HG03457 (cell line): ENCODE measurements around the gene KCNJ6.
"Not testable (repeated sequence)": the region's sequence is repeated elsewhere in the genome, so short reads cannot be mapped to it uniquely, and the experiment has no call there.

Experiments
- ATAC-seq: cut with Tn5 transposase; IDR thresholded peaks from one replicate; pipeline ENCODE4 v1.9.1; 2021; ENCODE audit warnings: moderate number of reproducible peaks; ENCODE audit not compliant: unreplicated experiment

The KCNJ6 gene

GRCh38 chr21:37784591-37785318 lies 131.5 kb downstream of the KCNJ6 start:
- ATAC-seq, result no peak

GRCh38 chr21:37783016-37783415 lies 133.2 kb downstream of the KCNJ6 start:
- no peak for ATAC-seq

DNA sequence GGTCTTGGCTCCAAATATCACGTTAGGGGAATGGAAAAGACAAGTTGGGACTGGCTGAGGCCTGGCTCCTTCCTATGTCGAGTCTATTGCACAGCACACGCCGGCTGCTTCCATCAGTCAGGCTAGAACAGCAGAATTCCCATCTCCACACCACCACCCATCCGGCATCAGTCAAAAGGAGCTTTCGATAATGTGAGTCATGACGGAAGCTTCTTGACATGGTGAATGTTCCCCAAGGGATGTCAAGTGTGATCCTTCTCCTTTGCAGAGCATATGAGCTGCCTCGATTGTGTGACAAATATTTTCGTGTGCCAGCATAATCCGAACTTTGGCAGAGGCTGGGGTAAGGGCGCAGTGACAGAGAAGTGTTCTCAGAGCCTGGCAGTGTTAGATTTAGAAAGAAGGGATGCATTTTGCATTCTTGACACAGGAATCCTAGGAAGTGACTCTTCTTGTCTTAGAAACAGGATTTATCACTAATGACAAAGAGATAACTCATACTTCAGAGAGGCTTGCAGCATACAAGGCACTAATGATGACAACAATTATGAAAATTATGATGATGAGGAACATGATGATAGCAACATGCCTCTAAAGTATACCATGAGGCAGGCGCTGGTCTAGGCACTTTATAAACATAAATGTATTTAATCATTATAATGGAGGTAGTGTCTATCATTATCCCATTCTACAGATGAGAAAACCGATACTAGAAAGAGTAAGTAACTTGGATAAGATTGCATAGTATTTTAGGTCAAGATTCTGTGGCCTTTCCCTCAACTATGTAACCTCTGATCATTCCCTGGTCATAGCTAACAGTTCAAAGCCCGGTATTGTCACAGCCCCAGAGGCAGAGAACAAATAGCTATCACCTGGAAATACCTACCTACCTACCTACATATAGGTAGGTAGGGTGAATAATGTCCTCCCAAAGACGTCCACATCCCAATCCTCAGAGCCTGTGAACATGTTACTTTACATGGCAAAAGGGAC lies 135.0 kb downstream of the KCNJ6 start:
- no peak for ATAC-seq

GRCh38 chr21:37771181-37771580 lies 145.1 kb downstream of the KCNJ6 start:
- ATAC-seq, result no peak

DNA sequence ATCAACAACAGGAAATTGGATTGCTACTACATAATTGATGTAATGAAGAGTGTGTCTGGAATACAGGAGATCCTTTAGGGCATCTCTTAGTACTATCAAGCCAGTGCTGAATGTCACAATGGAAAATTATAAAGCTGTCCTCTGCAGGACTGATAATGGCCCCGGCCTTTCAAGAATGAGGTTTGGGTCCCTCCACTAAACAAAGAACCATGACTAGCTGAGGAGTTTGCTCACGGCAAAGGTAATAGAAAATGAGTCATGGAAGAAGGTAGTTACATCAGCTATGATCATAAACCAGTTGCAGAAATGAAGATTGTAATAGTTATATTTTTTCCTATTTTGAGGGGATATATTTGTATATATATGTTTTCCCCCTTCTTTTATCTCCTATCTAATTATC lies 145.8 kb downstream of the KCNJ6 start:
- ATAC-seq, result no peak

DNA sequence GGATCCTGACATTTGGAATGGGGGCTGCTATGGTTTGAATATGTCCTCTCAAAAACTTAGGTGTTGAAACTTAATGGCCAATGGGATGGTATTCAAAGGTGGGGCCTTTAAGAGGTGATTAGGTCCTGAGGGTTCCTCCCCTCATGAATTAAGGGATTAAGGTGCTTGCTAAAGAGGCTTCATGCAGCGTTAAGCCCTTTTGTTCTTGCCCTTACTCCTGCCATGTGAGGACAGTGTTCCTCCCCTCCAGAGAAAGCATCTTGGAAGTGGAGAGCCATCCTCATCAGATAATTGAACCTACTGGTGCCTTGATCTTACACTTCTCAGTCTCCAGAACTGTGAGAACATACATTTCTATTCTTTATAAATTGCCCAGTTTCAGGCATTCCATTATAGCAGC lies 146.6 kb downstream of the KCNJ6 start:
- ATAC-seq, result no peak

- no peak for ATAC-seq
Measured at GRCh38 chr21:37767984-37768383, 148.3 kb downstream of the KCNJ6 start.

- no peak for ATAC-seq
Measured at GRCh38 chr21:37766129-37766528, 150.1 kb downstream of the KCNJ6 start.

- ATAC-seq, result no peak
Measured at GRCh38 chr21:37765221-37765900, 150.9 kb downstream of the KCNJ6 start.

GRCh38 chr21:37764691-37765090 lies 151.6 kb downstream of the KCNJ6 start:
- no peak for ATAC-seq

DNA sequence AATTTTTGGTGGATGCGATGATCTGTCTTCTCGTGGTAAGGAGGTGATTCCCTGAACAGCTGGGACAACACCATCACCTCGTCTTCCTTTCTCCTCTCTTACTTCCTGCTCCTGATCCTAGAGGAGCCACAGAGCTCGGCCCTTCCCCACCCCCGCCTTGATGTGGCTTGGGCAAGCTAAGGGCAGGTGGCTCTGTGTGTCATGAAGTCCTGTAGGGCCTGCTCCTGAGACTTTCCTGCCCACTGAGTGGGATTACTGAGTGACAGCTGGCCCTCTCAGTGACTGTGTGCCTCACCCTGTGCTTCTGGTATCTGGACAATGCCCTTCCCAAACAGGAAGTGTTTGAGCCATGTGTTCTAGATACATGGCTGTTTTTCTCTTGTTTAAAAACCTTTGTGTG lies 153.0 kb downstream of the KCNJ6 start:
- no peak for ATAC-seq

GRCh38 chr21:37762606-37763005 lies 153.7 kb downstream of the KCNJ6 start:
- ATAC-seq, result no peak

- not testable (repeated sequence) for ATAC-seq
Measured at GRCh38 chr21:37761406-37761805, 154.9 kb downstream of the KCNJ6 start.

GRCh38 chr21:37759777-37760176 lies 156.5 kb downstream of the KCNJ6 start:
- ATAC-seq, result no peak

- no peak for ATAC-seq
Measured at GRCh38 chr21:37758982-37759381, 157.3 kb downstream of the KCNJ6 start.

GRCh38 chr21:37757606-37758376 lies 158.5 kb downstream of the KCNJ6 start:
- no peak for ATAC-seq

- no peak for ATAC-seq
Measured at GRCh38 chr21:37753122-37753599, 163.1 kb downstream of the KCNJ6 start.

DNA sequence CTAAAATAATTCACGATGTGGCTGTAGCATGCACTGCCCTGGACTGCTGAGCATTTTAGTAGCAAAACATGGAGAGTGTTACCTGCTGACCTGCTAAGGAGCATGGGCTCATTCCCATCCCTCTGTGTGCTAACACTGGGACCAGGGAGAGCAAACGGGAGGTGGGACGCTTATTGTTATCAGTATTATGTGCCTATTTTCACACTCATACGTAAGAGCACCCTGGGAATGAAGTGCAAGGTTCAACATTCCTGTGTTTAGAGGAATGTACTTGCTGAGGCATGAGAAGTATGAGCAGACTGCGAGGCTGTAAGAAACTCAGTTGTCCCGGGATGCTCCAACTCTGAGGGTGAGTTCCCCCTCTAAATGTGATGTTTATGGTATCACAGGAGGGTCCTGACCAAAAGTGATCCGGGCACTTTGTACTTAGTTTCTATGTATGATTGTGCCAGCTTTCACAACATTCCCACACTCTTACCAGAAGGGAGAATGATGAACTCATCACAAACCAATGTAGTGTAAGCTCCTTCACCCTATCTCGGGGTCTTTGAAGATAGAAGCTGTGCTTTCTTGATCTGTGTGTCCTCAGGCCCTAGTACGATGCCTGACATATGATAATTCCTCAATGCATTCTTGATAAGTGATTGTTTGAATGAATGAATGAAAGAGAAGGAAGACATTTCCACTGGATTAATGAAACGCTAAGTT lies 164.8 kb downstream of the KCNJ6 start:
- no peak for ATAC-seq

- no peak for ATAC-seq
Measured at GRCh38 chr21:37749132-37749531, 167.1 kb downstream of the KCNJ6 start.

DNA sequence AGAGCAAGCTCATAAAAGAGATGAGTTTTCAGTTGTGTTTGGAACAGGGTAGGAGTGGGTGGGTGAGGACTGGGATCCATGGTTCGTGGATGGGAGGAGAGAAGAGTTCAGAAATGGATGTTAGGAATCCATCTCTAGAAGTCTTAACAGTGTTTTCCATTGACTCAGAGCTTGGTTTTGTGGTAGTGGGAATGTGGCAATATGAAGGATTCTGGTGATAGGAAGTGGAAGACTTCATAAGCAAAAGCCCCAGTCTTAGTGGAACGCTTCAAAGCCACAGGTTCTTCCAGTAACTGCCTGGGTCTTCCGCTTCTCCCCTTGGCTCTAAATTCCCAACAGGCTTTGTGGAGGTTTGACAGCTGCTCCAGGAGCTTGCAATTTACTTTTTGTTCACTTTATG lies 167.9 kb downstream of the KCNJ6 start:
- no peak for ATAC-seq
